Limb (tissue), 2 donors: ENCODE results near the gene TBXA2R.
"Not testable (repeated sequence)": the region's sequence is repeated elsewhere in the genome, so short reads cannot be mapped to it uniquely, and the experiment has no call there.

Experiments used
- DNase-seq, 2 donors: peaks; one replicate each; pipeline ENCODE4 v3.0.0-alpha.2; 2016; ENCODE audit errors: extremely low spot score in 2 of 2

Gene TBXA2R

GRCh38 chr19:3606690-3607289 lies at the start of gene TBXA2R:
TBXA2R (minus strand) TSS chr19:3606875; CDS start chr19:3600634, 6,241 bp downstream.
- DNase-seq = peak in 1 of 2 donors; percentile 72

GRCh38 chr19:3656073-3656746 lies 49.5 kb upstream of the TBXA2R start:
- no peak for DNase-seq

GRCh38 chr19:3655402-3656072 lies 48.9 kb upstream of the TBXA2R start:
- DNase-seq = peak; percentile 26 to 64

- no peak for DNase-seq
Measured at GRCh38 chr19:3653865-3654513, 47.3 kb upstream of the TBXA2R start.

GRCh38 chr19:3653081-3653795 lies 46.6 kb upstream of the TBXA2R start:
- DNase-seq = no peak

- no peak for DNase-seq
Measured at GRCh38 chr19:3652422-3652821, 45.7 kb upstream of the TBXA2R start.

- DNase-seq = no peak
Measured at GRCh38 chr19:3651684-3652083, 45.0 kb upstream of the TBXA2R start.

- no peak for DNase-seq
Measured at GRCh38 chr19:3649888-3650287, 43.2 kb upstream of the TBXA2R start.

- DNase-seq = no peak
Measured at GRCh38 chr19:3648037-3648905, 41.6 kb upstream of the TBXA2R start.

- not testable (repeated sequence) for DNase-seq
Measured at GRCh38 chr19:3647102-3647501, 40.4 kb upstream of the TBXA2R start.

GRCh38 chr19:3646336-3647092 lies 39.8 kb upstream of the TBXA2R start:
- no peak for DNase-seq

- DNase-seq = no peak
Measured at GRCh38 chr19:3645726-3646125, 39.1 kb upstream of the TBXA2R start.

GRCh38 chr19:3645067-3645396 lies 38.4 kb upstream of the TBXA2R start:
- no peak for DNase-seq

- DNase-seq = no peak
Measured at GRCh38 chr19:3644351-3645066, 37.8 kb upstream of the TBXA2R start.

GRCh38 chr19:3643674-3644313 lies 37.1 kb upstream of the TBXA2R start:
- DNase-seq = no peak

- no peak for DNase-seq
Measured at GRCh38 chr19:3642987-3643673, 36.5 kb upstream of the TBXA2R start.

GRCh38 chr19:3642296-3642695 lies 35.6 kb upstream of the TBXA2R start:
- no peak for DNase-seq
